HK-2 (cell line): ENCODE results near the gene PDE1C.

Source experiments
- DNase-seq: peaks from one replicate; pipeline ENCODE4 v3.0.0-alpha.2; 2018; ENCODE audit not compliant: unreplicated experiment

The PDE1C gene

DNA sequence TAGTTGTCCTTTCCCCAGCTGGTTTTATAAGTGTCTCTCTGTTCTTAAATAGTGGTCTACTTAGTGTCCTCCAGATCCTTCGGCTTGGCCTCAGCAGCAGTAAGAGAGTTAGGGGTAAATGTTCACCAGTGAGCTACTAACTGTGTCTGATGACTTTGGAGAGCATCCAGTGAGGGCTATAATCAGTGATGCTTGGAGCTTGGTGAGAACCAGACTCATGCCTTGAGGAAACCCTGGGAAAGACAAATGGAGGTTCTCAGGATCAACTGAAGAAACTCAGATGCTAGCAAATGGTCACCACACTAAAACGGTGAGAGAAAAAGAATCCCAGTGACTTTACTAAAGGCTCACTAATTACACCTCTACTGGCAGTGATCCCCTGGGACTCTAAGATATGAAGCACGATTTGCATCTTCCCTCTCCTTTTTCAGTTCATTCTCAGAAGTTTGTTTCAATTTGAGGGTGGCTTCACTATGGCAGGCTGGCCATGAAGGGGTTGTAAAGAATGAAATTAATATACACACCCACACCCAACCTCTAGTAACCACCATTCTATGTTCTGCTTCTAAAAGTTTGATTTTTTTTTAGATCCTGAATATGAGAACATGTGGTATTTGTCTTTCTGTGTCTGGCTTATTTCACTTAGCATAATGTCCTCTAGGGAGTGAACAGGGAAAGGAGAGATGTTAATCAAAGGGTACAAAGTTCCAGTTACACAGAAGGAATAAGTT is 177.9 kb downstream of the PDE1C start:
- no peak for DNase-seq

DNA sequence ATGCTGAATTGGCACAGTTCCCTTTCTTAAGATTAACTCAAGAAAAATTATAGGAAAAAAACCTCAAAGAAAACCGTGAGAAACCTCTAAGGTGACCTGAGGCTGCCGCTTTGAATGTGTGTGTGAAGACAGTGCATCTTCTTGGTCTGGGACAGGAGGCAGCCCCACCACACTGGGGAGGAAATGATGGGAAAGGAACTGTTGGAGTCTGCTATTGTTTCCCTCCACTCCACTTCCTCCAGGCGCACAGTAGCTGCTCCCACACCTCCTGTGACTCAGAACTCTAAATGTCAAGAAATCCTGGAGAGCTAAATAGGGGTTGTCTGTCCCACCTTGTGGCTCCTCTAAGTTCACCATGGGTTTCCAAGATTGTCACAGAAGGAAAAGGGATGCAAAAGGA is 179.4 kb downstream of the PDE1C start:
- DNase-seq, result no peak

DNA sequence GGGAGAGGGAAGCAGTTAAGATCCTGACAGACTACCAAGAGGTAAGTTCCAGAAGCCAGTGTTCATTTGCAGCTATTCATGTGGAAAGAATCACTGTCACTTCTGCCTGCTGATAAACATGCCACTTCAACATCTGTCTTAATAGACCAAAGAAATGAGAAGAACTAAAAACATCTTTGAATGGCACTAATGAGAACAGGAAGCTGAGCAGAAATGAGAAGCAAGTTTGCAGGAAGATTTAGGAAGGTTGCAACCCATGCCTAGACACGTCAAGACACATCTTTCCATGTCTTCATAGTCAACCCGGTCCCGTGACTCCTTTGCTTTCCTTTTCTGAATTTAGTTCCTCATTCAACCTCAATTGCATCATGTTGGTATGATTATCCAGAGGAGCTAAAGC is 180.0 kb downstream of the PDE1C start:
- DNase-seq, result no peak

DNA sequence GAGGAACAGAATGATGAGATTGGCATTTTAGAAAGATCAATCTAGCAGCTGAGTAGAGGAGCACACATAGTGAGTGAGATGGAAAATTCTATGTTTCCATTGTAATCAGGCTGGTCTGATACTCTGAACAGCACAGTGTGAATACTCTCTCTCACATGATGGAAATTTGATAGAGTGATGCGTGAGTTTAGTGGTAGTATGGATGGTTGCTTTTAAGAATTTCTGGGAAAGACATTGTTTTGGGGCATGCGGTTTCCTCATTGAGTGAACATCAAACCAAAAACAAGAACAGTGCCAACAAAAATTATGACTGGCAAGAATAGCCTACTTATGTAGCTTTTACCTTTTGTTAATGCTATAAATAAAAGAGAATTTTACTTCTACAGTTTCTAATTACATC is 183.2 kb downstream of the PDE1C start:
- no peak for DNase-seq

DNA sequence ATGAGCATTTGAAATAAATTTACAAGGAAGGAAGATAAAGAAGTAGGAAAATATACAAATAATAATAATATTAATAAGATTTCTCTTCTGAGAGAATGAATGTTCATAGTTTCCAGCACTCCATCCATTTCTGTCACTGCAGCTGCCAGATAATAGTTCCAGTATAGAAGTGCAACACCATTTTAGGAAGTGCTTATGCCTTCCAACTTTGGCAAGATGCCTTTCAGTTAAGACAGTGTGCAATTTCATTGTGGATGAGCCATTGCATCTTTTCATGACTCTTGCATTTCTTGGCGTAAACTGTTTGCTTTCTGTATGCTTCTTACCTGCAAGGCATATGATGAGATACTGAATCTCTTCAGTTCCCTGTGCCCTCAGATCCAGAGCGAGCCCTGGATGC is 185.0 kb downstream of the PDE1C start:
- DNase-seq, result no peak

DNA sequence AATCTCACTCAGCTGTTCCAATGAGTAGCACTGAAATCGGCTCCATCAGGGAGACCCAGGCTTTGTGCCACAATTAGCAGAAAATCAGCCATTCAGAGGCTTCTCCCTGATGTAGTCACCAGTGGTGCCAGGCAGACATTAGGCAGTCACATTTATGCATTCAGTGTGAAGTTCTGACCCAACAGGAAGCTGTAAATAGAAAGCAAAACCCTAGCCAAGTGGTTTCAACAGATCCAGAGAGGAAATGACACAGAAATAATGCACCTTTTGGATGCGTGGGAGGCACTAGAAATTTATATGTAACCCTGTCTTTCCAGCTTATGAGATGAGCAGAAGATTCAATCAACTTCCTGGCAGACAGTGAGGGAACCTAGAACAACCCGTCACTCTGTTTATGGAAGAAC is 186.4 kb downstream of the PDE1C start:
- DNase-seq, result no peak

DNA sequence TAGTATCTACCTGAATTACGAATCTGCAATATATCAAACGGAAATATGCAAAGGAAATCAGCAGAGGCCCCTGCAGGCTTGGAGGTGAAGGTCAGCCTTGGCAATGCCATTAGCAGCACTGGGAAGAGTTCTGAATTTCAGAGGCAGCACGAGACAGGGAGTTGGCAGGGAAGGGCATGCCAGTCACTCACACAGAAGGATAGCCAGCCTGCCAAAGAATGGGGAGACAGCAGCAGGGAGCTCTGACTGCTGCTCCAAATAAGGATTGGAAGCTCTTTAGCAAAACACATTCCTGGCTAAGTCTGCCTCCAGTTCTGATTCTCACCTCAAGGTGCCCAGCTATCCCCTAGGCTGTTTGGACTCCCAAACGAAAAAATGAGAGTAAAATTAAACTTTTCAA is 188.0 kb downstream of the PDE1C start:
- no peak for DNase-seq

DNA sequence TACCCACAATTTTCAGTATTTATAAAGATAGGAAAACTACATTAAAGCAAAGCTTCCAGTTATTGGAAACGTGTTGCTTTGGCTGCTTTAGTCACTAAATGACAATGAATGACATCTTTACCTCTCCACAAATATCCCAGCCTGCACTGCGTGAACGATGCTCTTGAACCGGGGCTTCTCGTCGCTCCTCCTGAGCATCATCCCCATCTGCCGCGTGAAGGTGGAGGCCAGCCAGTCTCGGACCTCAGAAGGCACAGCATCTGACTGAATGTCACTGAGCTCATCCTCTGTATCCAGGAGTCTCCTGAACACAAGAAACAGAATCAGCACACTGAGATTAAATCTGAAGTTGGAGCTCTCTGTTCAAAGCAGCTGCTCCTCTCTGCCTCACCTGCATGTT is 191.3 kb downstream of the PDE1C start:
- no peak for DNase-seq

DNA sequence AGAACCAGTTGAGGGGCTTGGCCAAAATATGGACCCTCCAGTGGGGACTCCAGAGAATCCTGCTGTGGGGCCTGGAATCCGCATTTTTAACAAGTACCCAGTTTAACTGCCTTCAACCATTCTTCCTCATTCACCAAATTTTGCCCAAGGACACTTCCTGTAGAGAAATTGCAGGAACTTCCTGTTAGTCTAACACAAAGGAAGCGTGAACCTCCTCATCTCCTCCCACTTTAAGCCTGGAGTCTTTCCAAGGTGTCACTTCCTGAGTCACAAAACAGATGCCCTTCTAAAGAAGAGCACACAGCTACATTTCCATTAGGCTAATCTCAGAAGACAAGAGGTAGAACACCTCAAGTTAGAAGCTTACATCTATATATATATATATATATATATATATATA is 194.8 kb downstream of the PDE1C start:
- DNase-seq, result no peak

DNA sequence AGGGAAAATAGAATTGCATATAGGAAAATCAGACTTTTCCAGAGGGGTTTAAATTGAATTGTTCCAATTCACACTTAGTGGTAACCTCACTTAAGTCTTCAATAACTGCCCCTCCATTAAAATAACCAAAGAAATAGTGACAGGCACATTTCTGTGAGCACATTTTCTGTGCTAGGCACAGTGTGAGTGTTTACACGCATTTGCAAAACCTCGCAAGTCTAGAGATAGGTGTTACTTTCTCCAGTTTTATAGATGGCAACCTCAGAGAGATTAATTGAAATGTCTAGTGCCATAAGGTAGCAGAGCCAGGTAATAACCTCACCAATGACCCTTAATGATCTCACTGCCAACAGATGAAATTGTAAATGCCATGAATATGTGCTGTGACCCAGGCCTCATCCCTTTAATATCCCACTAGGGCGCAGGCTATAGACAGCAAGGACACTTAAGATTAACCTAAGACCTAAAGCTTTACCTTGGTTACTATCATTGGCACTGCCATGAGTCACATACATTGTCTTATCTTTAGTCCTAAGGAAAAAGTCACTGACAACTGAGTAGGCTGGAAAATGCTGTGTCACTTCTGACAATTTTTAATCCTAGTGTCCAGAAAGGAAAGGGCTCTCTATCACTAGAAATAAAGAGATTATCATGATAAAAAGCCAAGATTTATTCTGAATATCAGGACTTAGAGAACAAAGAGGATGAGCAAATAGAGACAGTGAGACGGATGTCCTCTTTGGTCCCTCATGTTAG is 195.4 kb downstream of the PDE1C start:
- DNase-seq, result no peak

DNA sequence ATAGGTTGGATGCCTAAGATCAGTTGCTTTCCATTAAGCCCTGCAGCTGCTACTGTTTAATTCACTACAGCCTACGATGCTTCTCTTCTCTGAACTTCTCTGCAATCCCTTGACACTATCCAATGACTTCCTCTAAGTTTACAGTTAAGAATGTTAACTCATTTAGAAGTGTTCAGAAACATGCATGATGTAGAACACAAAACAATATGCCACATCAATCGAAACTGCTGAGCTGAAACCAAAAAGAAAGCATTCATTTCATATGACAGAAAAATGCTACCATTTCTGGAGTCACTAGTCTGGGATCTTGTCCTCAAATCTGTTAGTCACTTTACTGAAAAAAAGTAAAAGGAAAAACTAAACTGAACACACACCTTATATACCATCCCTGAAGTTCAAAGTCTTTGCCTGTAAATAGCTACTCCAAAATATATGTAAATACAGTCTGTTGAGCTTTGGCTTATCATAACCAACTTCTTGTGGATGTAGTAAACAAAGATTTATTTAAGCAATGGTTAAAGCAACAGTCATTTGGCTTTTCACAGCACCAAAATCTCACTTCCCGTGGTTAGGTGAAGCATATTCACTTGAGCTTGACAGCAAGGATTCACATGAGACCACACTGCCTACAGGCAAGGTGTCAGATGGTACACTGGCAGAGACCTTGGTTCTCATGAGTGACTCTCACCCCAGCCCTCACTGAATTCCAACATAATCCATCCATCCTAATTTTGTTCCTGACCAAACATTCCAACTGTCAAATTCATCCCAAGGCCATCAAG is 196.2 kb downstream of the PDE1C start:
- DNase-seq, result no peak

DNA sequence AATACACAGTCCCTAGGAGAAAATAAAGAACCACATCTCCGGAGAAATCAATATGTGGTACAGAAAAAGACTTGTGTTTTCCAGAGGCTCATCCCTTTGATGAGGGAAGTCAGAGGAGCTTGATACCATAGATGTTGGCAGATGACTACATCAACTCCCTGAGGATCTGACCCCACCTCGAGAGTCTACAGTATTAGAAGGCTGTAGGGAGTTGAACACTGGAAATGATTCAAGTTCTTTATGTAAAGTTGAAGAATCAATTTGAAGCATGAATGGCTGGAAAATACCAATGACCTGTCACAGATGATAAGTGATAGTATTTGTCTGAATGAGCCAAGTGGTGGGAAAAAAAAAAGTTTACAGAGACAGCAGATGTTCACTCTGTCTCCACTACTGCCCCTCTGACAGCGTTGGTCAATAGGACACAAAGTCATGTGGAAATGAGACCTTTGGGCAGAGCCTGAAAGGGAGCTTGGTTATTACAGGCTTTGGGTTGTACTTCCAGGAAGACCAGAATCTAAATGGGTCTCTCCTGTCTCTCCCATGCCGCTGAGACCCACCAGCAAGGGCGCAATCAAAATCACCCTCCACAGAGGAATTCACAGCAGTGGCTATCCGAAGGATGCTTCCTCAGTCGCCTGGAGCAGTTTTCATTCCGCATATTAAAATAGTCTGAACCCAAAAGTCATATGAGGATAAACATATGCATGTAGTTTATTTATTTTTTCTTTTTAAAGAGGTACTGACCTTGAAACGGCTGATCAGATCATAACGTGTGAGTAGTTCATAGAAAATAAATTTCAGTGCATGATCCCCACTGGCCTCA is 197.4 kb downstream of the PDE1C start:
- no peak for DNase-seq

DNA sequence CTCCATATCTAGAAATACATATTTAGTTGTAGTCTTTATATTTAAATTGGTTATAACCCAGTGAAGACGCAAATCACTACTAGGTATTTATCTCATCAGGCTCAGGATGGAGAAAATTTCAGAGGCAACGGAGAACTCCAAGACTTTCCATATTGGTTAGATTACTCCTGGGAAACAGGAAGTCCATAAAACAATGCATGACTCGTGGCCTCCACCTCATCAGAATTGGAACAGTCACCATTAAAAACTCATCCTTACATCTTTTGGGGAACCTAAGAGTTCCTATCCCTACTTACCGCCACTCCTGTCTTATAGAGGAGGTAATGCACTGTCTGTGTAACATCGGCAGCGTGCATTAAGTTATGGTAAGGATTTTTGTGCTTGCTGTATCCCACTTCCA is 205.6 kb downstream of the PDE1C start:
- no peak for DNase-seq

DNA sequence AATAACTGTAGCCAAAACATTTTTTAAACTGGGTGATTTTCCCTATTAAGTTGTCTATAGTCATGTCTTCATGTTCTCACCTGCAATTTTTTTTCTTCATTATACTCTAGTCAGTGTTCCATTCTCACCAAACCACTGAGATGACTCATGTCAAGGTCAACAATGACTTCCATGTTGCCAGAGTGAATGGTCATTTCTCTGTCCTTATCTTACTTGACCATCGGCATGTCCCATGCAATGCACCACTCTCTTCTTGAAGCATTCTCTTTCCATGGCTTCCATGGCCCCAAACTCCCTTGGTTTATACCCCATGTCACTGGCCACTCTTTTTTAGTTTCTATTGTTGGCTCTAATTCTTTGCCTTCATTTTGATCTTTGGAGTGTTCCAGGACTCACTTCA is 209.3 kb downstream of the PDE1C start:
- DNase-seq, result no peak

DNA sequence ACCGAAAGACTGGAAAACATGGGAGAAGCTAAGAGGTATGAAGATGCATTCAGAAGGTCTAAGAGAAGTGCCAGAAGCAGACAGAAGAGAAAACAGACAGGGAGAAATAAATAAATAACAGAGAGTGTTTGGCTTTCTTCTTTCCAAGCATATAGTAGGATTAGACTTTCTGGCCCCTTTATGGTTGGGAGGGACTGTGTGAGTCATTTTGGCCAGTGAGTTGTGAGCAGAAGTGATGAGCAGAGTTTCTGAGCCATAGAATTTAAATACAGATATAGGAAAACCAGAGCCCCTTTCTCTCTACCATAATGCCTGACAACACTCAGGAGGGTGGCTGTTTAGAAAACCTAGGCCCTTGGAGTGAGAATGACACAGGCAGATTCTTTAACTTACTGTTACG is 212.2 kb downstream of the PDE1C start:
- no peak for DNase-seq

DNA sequence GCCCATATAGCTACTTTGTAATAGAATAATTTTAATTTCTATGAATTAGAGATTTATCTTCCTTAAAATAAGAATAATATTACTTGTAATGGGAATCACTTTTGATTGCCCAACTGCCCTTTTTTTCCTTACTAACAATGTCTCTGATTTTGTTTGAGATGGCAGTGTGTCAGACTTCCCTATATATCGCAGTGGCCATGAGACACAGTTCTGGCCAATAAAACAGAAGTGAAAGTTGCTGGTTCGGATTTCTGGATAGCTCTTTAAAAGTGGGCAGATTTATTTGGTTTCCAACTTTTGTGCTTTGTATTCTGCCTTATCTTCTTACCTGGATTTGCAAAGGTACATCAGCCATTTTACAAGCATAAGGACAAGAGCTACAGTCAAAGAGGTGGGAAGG is 213.0 kb downstream of the PDE1C start:
- no peak for DNase-seq

DNA sequence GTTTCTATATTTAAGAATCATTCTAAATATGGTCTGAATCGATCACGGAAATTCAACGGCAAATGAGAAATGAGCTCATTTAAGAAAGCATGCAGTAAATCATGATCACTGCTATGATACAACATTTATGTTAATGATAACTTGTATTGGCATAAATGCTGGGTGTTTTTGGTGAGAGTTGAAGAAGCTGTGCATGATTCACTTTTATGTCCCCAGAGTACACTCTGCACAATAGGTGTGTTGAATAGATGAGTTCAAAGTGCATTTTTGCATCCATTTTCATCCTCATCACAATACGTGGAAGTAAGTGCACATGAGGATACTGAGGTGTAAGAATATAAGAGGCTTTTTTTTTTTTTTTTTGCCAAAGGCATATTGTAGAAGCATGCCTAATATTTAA is 213.9 kb downstream of the PDE1C start:
- DNase-seq, result no peak

DNA sequence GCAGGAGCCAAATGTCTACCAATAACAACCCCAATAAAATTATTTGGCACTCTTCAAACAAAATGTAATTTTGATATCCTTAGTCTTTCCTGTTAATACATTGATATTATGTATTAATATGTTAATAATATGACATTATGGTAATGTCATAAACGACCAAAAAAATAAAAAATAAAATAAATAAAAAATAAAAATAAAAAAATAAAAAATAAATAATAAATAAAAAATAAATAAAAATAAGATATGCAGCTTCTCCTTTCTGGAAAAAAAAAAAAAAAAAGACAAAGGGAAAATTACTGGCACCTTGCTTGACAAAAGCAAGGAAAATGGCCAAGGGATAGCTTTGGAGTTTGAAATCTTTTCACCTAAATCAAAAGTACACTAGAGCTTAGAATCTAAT is 214.7 kb downstream of the PDE1C start:
- DNase-seq, result no peak

DNA sequence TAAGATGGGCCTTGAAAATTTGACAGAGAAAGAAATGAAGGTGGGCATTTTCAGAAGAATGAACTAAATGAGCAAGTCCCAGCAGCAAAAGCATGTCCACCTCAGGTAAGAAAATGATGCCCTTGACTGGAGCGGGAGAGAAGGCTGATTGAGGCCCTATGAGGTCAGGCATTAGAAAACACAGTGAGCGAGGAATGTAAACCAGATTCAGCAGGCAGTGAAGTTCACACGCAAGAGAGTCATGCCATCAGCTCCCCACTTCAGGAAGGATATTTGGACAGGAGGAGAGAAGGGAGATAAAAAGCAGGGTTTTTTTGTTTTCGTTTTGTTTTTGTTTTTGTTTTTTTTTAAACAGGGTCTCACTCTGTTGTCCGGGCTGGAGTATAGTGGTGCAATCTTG is 216.8 kb downstream of the PDE1C start:
- DNase-seq, result no peak

DNA sequence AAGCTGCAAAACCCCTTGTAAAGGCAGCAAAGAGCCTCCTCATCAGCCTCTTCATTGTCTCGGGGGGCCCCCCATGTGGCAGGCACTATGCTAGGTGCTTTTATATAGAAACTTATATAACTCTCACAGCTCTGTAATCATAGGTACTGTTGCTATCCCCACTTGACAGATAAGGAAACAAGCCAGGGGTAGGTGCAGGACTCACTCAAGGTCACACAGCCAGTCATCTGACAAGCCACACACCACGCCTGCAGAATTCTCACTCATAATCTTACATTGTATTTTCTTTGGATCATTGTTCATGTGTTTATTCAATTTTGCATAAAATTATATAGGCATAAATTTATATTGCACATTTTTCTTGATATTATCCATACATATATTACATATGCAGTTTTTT is 217.7 kb downstream of the PDE1C start:
- no peak for DNase-seq

DNA sequence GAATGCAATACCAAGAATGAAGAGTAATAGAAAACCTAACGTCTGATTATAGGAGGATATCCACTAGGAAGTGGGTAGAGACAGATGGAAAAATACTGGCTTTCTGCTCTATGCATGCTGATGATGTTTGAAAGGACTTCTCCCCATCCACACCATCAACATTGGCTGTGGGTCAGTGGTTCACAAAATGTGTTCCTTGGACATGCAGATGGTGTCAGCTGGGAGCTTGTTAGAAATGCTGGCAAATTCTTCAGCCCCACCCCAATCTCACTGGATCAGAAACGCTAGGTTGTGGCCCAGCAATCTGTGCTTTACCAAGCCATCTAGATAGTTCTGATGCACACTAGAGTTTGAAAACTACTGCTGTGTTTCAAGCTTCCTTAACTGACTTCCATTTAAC is 219.1 kb downstream of the PDE1C start:
- no peak for DNase-seq

DNA sequence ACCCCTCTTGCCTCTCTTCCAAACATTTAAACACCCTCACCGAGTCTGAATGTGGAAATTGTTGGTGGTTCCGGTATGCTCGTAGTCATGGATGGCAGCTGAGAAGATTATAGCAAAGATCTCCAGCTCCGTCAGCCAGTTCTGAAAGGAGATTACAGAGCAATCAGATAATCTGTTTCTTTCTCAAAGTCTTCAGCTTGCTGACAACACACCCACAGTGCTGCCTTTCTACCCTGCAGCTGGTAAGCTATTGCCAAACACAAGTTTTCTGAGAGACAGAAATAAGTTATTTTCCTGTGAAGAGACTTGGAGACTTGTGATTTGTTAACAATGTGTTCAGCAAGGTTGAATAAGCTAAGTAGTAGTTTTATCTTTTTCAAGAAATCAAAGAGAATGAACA is 219.6 kb downstream of the PDE1C start:
- no peak for DNase-seq
